H9 (cell line): ENCODE measurements around the gene CNBD2. TPM values are rescaled to one million over a fixed set of nuclear protein-coding genes. Genes with fewer than 3 reads are reported as not detected.

ENCODE experiments used
- DNase-seq: peaks from one replicate; pipeline ENCODE4 v3.0.0-alpha.2; 2017
- H2AFZ ChIP-seq: one replicate; pipeline ENCODE4 v1.6.1; 2013; ENCODE audit warnings: mild to moderate bottlenecking, low read length, control low read depth, moderate library complexity
- H2AK5ac ChIP-seq: 2 replicates; pipeline ENCODE4 v1.6.1; 2013; ENCODE audit warnings: low read length, control low read depth, mixed read lengths; ENCODE audit not compliant: insufficient read length
- H2BK120ac ChIP-seq: one replicate; pipeline ENCODE4 v1.6.1; 2013; ENCODE audit warnings: low read depth, mild to moderate bottlenecking, low read length, control low read depth, inconsistent platforms; ENCODE audit not compliant: poor library complexity, severe bottlenecking
- H2BK12ac ChIP-seq: 2 replicates; pipeline ENCODE4 v1.6.1; 2013; ENCODE audit warnings: low read length, control low read depth, mixed read lengths, low read depth; ENCODE audit not compliant: insufficient read length
- H2BK15ac ChIP-seq: 2 replicates; pipeline ENCODE4 v1.6.1; 2013; ENCODE audit warnings: low read depth, low read length, control low read depth
- H2BK20ac ChIP-seq: one replicate; pipeline ENCODE4 v1.6.1; 2013; ENCODE audit warnings: low read depth, mild to moderate bottlenecking, low read length, control low read depth, inconsistent platforms; ENCODE audit not compliant: poor library complexity, severe bottlenecking
- H2BK5ac ChIP-seq: 2 replicates; pipeline ENCODE4 v1.6.1; 2013; ENCODE audit warnings: low read length, control low read depth, mixed read lengths; ENCODE audit not compliant: insufficient read length
- H3K14ac ChIP-seq: 2 replicates; pipeline ENCODE4 v1.6.1; 2013; ENCODE audit warnings: low read length, control low read depth; ENCODE audit not compliant: insufficient read depth
- H3K18ac ChIP-seq: 2 replicates; pipeline ENCODE4 v1.6.1; 2013; ENCODE audit warnings: low read depth, mild to moderate bottlenecking, mixed read lengths, low read length, control low read depth; ENCODE audit not compliant: insufficient read length
- H3K23ac ChIP-seq: 2 replicates; pipeline ENCODE4 v1.6.1; 2013; ENCODE audit warnings: low read length, control low read depth, mixed read lengths, low read depth; ENCODE audit not compliant: insufficient read length
- H3K23me2 ChIP-seq: 2 replicates; pipeline ENCODE4 v1.6.1; 2013; ENCODE audit warnings: low read depth, mild to moderate bottlenecking, mixed read lengths, low read length, control low read depth; ENCODE audit not compliant: insufficient read length, poor library complexity, severe bottlenecking
- H3K27ac ChIP-seq: 2 replicates; pipeline ENCODE4 v1.5.1; 2013; ENCODE audit warnings: low read length, control low read depth, mixed read lengths, low read depth; ENCODE audit not compliant: insufficient read length
- H3K27me3 ChIP-seq: 2 replicates; pipeline ENCODE4 v1.6.1; 2013; ENCODE audit warnings: low read length, control low read depth, inconsistent platforms; ENCODE audit not compliant: insufficient read depth
- H3K4ac ChIP-seq: 2 replicates; pipeline ENCODE4 v1.6.1; 2013; ENCODE audit warnings: low read depth, mild to moderate bottlenecking, control low read depth, inconsistent platforms, low read length, moderate library complexity
- H3K4me1 ChIP-seq: 2 replicates; pipeline ENCODE4 v1.6.1; 2013; ENCODE audit warnings: low read length, control low read depth, inconsistent platforms; ENCODE audit not compliant: insufficient read depth
- H3K4me2 ChIP-seq: 2 replicates; pipeline ENCODE4 v1.6.1; 2013; ENCODE audit warnings: low read length, control low read depth, mixed read lengths; ENCODE audit not compliant: insufficient read length, insufficient read depth
- H3K56ac ChIP-seq: 2 replicates; pipeline ENCODE4 v1.6.1; 2013; ENCODE audit warnings: low read depth, mild to moderate bottlenecking, mixed read lengths, low read length, control low read depth; ENCODE audit not compliant: insufficient read length
- H3K79me1 ChIP-seq: 2 replicates; pipeline ENCODE4 v1.6.1; 2013; ENCODE audit warnings: low read depth, mild to moderate bottlenecking, moderate library complexity, low read length, control low read depth, inconsistent platforms; ENCODE audit not compliant: insufficient read depth, poor library complexity, severe bottlenecking
- H3K79me2 ChIP-seq: 2 replicates; pipeline ENCODE4 v1.6.1; 2013; ENCODE audit warnings: low read length, control low read depth, inconsistent platforms; ENCODE audit not compliant: insufficient read depth
- H3K9ac ChIP-seq: 2 replicates; pipeline ENCODE4 v1.6.1; 2013; ENCODE audit warnings: low read length, control low read depth, mixed read lengths; ENCODE audit not compliant: insufficient read length; ENCODE audit errors: extremely low read depth
- H3K9me3 ChIP-seq: one replicate; pipeline ENCODE4 v1.6.1; 2013; ENCODE audit warnings: low read depth, low read length, inconsistent platforms; ENCODE audit not compliant: control insufficient read depth
- H3T11ph ChIP-seq: one replicate; pipeline ENCODE4 v1.6.1; 2013; ENCODE audit warnings: mild to moderate bottlenecking, low read length, control low read depth, inconsistent platforms
- H4K20me1 ChIP-seq: one replicate; pipeline ENCODE4 v1.6.1; 2013; ENCODE audit not compliant: control insufficient read depth, insufficient read length, insufficient read depth
- H4K5ac ChIP-seq: 2 replicates; pipeline ENCODE4 v1.6.1; 2013; ENCODE audit warnings: low read depth, mild to moderate bottlenecking, mixed read lengths, low read length, control low read depth; ENCODE audit not compliant: insufficient read length
- H4K8ac ChIP-seq: replicated peaks from 2 replicates; pipeline ENCODE4 v1.6.1; 2013; ENCODE audit warnings: low read length, control low read depth, mixed read lengths, low read depth; ENCODE audit not compliant: insufficient read length
- H4K91ac ChIP-seq: 2 replicates; pipeline ENCODE4 v1.6.1; 2013; ENCODE audit warnings: low read depth, mild to moderate bottlenecking, moderate library complexity, mixed read lengths, low read length, control low read depth; ENCODE audit not compliant: insufficient read length
- H3K27ac Mint-ChIP-seq, 3 experiments: 2 replicates in 2 of 3; 3 replicates in 1 of 3; pipeline ENCODE4 v1.8.0; 2020 to 2021; ENCODE audit warnings: mixed read lengths in 3 of 3, mild to moderate bottlenecking in 1 of 3, moderate library complexity in 1 of 3
- H3K27me3 Mint-ChIP-seq: 2 replicates; pipeline ENCODE4 v1.8.0; 2021; ENCODE audit warnings: low read depth, mild to moderate bottlenecking, moderate library complexity, mixed read lengths
- H3K36me3 Mint-ChIP-seq, 3 experiments: 2 replicates in 2 of 3; 3 replicates in 1 of 3; pipeline ENCODE4 v1.8.0; 2020 to 2021; ENCODE audit warnings: low read depth in 3 of 3, mixed read lengths in 3 of 3; ENCODE audit not compliant: insufficient read depth in 1 of 3
- H3K4me1 Mint-ChIP-seq, 2 experiments: 2 replicates each; pipeline ENCODE4 v1.8.0; 2020; ENCODE audit warnings: mixed read lengths in 2 of 2
- H3K4me3 Mint-ChIP-seq, 2 experiments: 2 replicates in 1 of 2; 3 replicates in 1 of 2; pipeline ENCODE4 v1.8.0; 2020 to 2021; ENCODE audit warnings: mild to moderate bottlenecking in 2 of 2, mixed read lengths in 2 of 2, moderate library complexity in 1 of 2
- H3K9me3 Mint-ChIP-seq, 2 experiments: 2 replicates in 1 of 2; 3 replicates in 1 of 2; pipeline ENCODE4 v1.8.0; 2020; ENCODE audit warnings: mild to moderate bottlenecking in 2 of 2, mixed read lengths in 2 of 2, moderate library complexity in 1 of 2
- CTCF ChIP-seq: fragments of 200-600 bp; sonication (generic); conservative IDR thresholded peaks from 3 replicates; pipeline ENCODE4 v1.8.0; 2021; ENCODE audit warnings: antibody characterized with exemption, mild to moderate bottlenecking
- WGBS: extraction: QIAGEN DNeasy Blood & Tissue Kit; methylation state at CpG from one replicate; pipeline ENCODE4 v1.1.7; 2013; ENCODE audit warnings: missing lambda C conversion rate, low lambda C conversion rate, mixed read lengths; ENCODE audit not compliant: insufficient read length; ENCODE audit errors: extremely low coverage; 5-methylcytosine and 5-hydroxymethylcytosine counted together
- total RNA-seq: library from RNA; stranded (reverse); gene quantifications from 2 replicates; pipeline ENCODE4 v1.2.1, GENCODE V29; 2021

Gene CNBD2
- total RNA-seq, 1 experiment from 2014 or later = 3.1 TPM

GRCh38 chr20:36034875-36035274 lies 66.5 kb downstream of the CNBD2 start:
- Histone ChIP-seq H4K20me1 (no peaks in the 10 kb centered on the region), H2BK120ac (no peak overlapping the region), H2AK5ac (no peak overlapping the region), H3K4me1 (no peaks in the 10 kb centered on the region), H2BK20ac (no peak overlapping the region), H2AFZ (no peak overlapping the region), H3K4ac (no peak overlapping the region), H3T11ph (no peak overlapping the region), H3K79me2 (no peaks in the 10 kb centered on the region), H4K8ac (no peak overlapping the region), H4K91ac (no peak overlapping the region), H3K9me3 (no peaks in the 10 kb centered on the region), H3K14ac (no peak overlapping the region), H3K27me3 (no peaks in the 10 kb centered on the region), H2BK15ac (no peak overlapping the region), H3K4me2 (no peak overlapping the region), H3K23ac (no peak overlapping the region), H3K18ac (no peak overlapping the region), H3K23me2 (no peaks in the 10 kb centered on the region), H2BK5ac (no peak overlapping the region), H3K79me1 (no peaks in the 10 kb centered on the region), H2BK12ac (no peak overlapping the region), H3K27ac (no peak overlapping the region), H4K5ac (no peak overlapping the region), H3K9ac (no peak overlapping the region), H3K56ac (no peak overlapping the region)
- Mint-ChIP-seq H3K27me3 (peaks cover 3% of the 10 kb centered on the region), H3K4me1 (no peaks in the 10 kb centered on the region), H3K9me3 (no peaks in the 10 kb centered on the region), H3K36me3 (no peaks in the 10 kb centered on the region), H3K4me3 (no peak overlapping the region), H3K27ac (no peak overlapping the region)
- DNase-seq = no peak
- no peak for TF ChIP-seq CTCF
- WGBS = 89% methylated on average over 1 of the region's 4 CpGs
